HG03439 (cell line): ENCODE results near the gene CSGALNACT2.
A peak's percentile ranks its signal among the peaks of the same experiment; 100 is the strongest.

Experiments
- ATAC-seq: cut with Tn5 transposase; IDR thresholded peaks from one replicate; pipeline ENCODE4 v1.9.1; 2021; ENCODE audit warnings: mild to moderate bottlenecking, moderate library complexity; ENCODE audit not compliant: unreplicated experiment

Gene CSGALNACT2

GRCh38 chr10:43123361-43124093 lies 14.7 kb upstream of the CSGALNACT2 start:
- ATAC-seq, result no peak

DNA sequence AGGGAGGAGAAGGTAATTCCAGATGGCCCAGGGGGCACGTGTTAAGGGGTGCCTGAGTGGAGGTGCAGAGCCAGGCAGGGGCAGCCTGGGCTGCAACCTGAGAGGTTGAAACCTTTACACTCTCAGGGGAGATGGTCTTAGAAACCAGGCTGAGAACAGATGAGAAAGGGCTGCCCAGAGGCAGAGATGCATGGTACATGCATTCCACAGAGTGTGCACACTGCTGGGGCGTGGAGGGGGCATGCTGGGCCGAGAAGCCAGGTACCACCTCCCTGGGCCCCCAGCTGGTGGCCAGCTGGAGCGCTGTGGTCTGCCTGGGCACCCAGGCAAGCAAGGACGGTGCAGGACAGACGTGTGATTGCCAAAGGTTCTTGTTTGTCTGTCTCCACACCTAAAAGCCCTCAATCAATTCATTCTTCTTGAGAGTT lies 14.1 kb upstream of the CSGALNACT2 start:
- ATAC-seq, result no peak

DNA sequence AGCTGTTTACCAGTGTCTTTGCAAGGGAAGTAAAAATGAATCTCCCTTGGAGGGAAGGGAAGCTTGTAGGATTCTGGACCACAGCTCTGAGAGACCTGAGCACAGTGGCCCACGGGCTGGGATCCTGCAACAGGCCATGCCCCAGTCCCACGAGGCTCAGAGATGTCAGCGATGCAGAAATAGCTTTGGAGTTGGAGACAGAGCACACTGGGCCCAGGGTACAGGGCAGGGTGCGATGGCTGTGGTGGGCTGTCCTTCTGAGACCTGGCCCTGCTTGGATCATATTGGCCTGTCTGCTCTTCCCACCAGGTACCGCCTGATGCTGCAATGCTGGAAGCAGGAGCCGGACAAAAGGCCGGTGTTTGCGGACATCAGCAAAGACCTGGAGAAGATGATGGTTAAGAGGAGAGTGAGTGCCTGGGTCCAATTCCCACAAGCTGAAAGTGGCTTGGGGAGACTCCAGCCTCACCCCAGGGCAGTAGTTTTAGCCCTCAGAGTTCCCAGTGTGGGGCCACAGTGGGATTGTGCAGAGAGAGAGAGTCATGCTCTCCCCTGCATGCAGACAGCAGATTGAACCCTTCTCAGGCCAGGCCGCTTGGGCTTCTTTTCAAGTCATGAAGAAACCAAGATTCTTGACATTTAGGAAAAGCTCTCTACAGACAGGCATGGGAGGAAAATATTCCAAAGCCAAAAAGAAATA lies 13.5 kb upstream of the CSGALNACT2 start:
- no peak for ATAC-seq

- no peak for ATAC-seq
These were observed 12.9 kb upstream of the CSGALNACT2 start for GRCh38 chr10:43125274-43125845.

GRCh38 chr10:43125881-43126731 lies 12.1 kb upstream of the CSGALNACT2 start:
- ATAC-seq, result no peak

GRCh38 chr10:43126759-43127424 lies 11.4 kb upstream of the CSGALNACT2 start:
- no peak for ATAC-seq

DNA sequence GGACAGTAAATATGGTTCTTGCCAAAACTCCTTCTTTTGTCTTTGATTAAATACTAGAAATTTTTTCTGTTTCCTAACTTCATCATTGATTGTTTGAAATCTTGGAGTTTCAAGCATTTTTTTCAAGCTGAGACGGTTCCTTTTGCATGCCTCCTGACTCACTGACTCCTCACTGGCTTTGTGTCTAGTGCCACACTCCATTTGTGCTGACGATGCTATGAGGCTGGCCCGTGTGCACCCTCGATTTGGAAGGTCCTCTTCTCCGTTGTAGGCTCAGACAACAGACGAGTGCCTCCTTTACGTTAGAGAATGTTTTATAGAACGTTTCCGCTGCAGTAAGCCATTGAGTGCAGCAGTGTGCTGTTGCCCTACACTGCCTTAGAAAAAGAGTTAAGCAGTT lies 10.8 kb upstream of the CSGALNACT2 start:
- no peak for ATAC-seq

DNA sequence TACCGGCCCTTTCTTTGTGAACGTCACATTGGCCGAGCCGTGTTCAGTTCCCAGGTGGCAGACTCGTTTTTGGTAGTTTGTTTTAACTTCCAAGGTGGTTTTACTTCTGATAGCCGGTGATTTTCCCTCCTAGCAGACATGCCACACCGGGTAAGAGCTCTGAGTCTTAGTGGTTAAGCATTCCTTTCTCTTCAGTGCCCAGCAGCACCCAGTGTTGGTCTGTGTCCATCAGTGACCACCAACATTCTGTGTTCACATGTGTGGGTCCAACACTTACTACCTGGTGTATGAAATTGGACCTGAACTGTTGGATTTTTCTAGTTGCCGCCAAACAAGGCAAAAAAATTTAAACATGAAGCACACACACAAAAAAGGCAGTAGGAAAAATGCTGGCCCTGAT lies 9.9 kb upstream of the CSGALNACT2 start:
- ATAC-seq, result no peak

- peak; percentile 66 for ATAC-seq
These were observed 9.1 kb upstream of the CSGALNACT2 start for GRCh38 chr10:43128958-43129706.

GRCh38 chr10:43130770-43131171 lies 7.5 kb upstream of the CSGALNACT2 start:
- no peak for ATAC-seq

DNA sequence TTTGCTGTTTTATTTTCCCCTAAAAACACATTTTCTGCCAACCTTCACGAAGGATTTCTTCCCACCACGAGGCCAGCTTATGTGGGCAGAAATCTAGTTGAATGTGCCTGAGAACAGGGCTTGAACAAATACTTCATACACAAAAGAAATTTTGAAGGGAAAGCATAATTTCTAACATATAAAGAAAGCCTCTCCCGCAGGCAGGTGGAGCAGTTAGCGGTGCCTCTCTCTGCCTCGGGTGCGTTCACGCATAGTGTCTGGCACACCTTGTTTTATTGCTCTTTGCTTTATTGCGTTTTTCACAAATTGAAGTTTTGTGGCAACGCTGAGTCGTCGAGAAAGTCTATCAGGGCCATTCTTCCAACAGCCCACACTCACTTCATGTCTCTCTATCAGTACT lies 7.0 kb upstream of the CSGALNACT2 start:
- ATAC-seq, result no peak

DNA sequence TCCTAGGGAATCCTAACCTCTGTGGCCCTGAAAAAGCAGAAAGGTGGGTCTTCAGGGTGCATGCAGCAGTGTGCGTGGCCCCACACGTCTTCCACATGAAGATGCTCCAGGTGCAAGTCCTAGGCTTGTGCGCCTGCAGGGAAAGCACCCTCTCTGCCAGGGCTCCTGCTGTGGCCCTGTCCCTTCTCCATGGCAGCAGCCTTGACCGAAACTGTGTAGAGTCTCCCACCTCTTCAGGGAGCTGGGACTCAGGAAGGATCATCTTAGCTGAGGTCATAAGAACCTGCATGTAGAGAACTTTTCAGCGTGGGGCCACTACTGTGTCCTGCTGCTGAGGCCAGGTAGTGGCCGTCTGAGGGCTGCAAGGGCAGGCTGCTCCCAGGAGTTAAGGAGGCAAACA lies 6.3 kb upstream of the CSGALNACT2 start:
- no peak for ATAC-seq

DNA sequence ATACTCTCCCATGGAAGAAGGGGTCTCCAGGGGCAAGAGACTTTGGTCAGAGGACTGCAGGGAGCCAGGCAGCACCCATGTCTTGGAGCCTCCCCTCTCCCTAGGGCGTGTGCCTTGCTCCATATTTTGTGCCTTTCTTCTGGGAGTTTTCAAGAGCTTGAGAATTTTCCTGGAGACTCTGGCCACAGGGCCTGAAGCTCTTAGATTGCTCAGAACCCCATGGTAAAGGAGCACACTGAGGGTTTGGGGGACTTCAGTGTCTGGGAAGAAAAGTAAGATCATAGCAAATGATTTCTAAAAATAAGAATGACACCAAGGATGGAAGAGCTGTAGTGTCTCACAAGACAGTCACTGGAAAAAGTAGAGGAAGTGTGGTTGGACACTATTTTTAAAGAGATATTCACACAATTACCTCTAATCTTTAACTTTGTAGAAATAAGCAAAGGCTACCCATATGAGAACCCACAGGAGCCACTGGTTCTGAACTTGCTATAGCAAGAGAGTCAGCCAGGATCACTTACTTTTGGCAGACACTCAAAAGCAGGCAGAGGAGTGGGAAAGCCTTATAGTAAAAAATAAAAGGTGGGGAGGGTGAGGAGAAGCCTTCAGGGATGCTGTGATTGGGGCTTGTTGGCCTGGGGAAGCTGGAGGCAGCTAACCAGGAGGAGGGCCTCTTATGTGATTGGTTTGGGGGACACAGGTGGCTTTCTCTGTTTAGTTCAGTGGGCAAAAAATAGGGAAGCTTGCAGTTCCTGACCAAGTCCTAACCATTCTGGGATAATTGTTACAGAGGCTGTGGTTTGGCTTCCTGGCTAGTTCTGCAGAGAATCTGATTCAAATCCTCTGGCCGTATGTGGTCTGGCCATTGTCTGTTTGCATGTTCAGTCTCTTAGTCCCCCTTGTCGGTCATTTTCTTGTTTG lies 5.1 kb upstream of the CSGALNACT2 start:
- ATAC-seq, result no peak

DNA sequence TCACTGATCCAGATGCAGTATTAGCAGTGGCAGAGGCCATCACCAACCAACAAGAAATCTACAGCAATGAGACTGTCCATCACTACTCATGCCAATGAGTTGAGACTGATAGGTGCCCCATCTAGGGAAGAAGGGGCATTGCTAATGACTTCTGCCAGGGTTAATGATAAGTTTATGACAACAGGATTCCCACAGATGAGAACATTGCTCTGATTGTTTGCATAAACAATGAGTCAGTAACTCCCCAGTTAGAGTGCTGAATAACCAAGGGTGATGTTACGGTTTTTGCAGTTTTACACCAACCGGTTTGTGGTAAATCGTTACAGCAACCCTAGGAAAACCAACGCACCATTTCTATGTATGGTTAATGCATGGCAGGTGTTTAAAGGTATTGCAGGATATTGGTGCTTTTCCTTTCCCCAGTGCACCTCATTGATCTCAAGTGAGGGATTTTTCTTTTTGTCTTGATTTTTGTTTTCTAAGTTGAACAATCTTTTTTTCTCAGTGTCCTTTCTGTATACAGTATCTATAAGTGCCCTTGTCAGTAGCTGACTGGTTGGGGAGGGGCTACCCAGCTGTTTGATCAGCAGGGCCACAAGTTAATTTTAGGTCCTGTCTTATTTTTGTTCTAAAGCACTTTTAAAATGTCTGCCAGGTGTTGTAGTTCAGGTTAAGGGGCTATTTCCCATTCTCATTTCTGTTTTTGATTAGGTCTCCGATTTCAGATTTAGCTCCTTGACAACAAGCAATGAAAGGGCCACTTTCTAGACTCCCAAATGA lies 3.9 kb upstream of the CSGALNACT2 start:
- ATAC-seq, result no peak

GRCh38 chr10:43135064-43135463 lies 3.2 kb upstream of the CSGALNACT2 start:
- no peak for ATAC-seq

GRCh38 chr10:43135656-43136055 lies 2.6 kb upstream of the CSGALNACT2 start:
- no peak for ATAC-seq

- ATAC-seq, result no peak
These were observed 1.8 kb upstream of the CSGALNACT2 start for GRCh38 chr10:43136432-43136831.
